HG03025 (cell line): ENCODE measurements around the gene SIPA1L2.
A peak's percentile ranks its signal among the peaks of the same experiment; 100 is the strongest.
"Not testable (repeated sequence)": the region's sequence is repeated elsewhere in the genome, so short reads cannot be mapped to it uniquely, and the experiment has no call there.

ENCODE experiments used
- ATAC-seq: cut with Tn5 transposase; IDR thresholded peaks from one replicate; pipeline ENCODE4 v1.9.1; 2021; ENCODE audit warnings: mild to moderate bottlenecking, moderate library complexity; ENCODE audit not compliant: unreplicated experiment, low FRiP score

The SIPA1L2 gene

GRCh38 chr1:232615306-232615800 lies 14.6 kb downstream of the SIPA1L2 start:
- ATAC-seq = no peak

- ATAC-seq = no peak
These were observed 15.1 kb downstream of the SIPA1L2 start for GRCh38 chr1:232614811-232615210.

- ATAC-seq = no peak
These were observed 16.1 kb downstream of the SIPA1L2 start for GRCh38 chr1:232613752-232614381.

GRCh38 chr1:232612836-232613235 lies 17.1 kb downstream of the SIPA1L2 start:
- not testable (repeated sequence) for ATAC-seq

GRCh38 chr1:232611834-232612233 lies 18.1 kb downstream of the SIPA1L2 start:
- ATAC-seq = no peak

GRCh38 chr1:232610902-232611745 lies 18.8 kb downstream of the SIPA1L2 start:
- not testable (repeated sequence) for ATAC-seq

- no peak for ATAC-seq
These were observed 19.6 kb downstream of the SIPA1L2 start for GRCh38 chr1:232610192-232610901.

- ATAC-seq = no peak
These were observed 21.5 kb downstream of the SIPA1L2 start for GRCh38 chr1:232608427-232608826.

- ATAC-seq = no peak
These were observed 27.3 kb downstream of the SIPA1L2 start for GRCh38 chr1:232602622-232603021.

- no peak for ATAC-seq
These were observed 29.3 kb downstream of the SIPA1L2 start for GRCh38 chr1:232600424-232601258.

- peak; percentile 45 for ATAC-seq
These were observed 30.5 kb downstream of the SIPA1L2 start for GRCh38 chr1:232599178-232600041.

GRCh38 chr1:232598837-232599177 lies 31.1 kb downstream of the SIPA1L2 start:
- ATAC-seq = no peak

GRCh38 chr1:232598133-232598532 lies 31.8 kb downstream of the SIPA1L2 start:
- no peak for ATAC-seq

GRCh38 chr1:232597721-232598120 lies 32.2 kb downstream of the SIPA1L2 start:
- ATAC-seq = peak; percentile 46

GRCh38 chr1:232596666-232597303 lies 33.1 kb downstream of the SIPA1L2 start:
- ATAC-seq = no peak

- ATAC-seq = no peak
These were observed 34.9 kb downstream of the SIPA1L2 start for GRCh38 chr1:232594768-232595698.

GRCh38 chr1:232593717-232594502 lies 36.0 kb downstream of the SIPA1L2 start:
- no peak for ATAC-seq
